Testis (tissue), 3 donors: ENCODE data around the gene TRAPPC10. TPM values are rescaled to one million over a fixed set of nuclear protein-coding genes. Genes with fewer than 3 reads are reported as not detected.
"Not testable (repeated sequence)": the region's sequence is repeated elsewhere in the genome, so short reads cannot be mapped to it uniquely, and the experiment has no call there.

Experiments
- DNase-seq: peaks from one replicate; pipeline ENCODE4 v3.0.0-alpha.2; 2019
- H3K27ac ChIP-seq, 2 donors: fragments of 200-600 bp; sonication (generic); one replicate each; pipeline ENCODE4 v1.5.1; 2019
- H3K27me3 ChIP-seq: fragments of 200-600 bp; sonication (generic); one replicate; pipeline ENCODE4 v1.5.1; 2019
- H3K36me3 ChIP-seq: fragments of 200-600 bp; sonication (generic); one replicate; pipeline ENCODE4 v1.5.1; 2017; ENCODE audit warnings: low read depth; ENCODE audit errors: missing control alignments
- H3K4me1 ChIP-seq: fragments of 200-600 bp; sonication (generic); one replicate; pipeline ENCODE4 v1.5.1; 2019
- H3K4me3 ChIP-seq, 2 donors: fragments of 200-600 bp; sonication (generic); one replicate each; pipeline ENCODE4 v1.5.1; 2017 to 2019
- H3K9me3 ChIP-seq: fragments of 200-600 bp; sonication (generic); one replicate; pipeline ENCODE4 v1.5.1; 2017
- POLR2A ChIP-seq: fragments of 450-650 bp; IDR thresholded peaks from one replicate; pipeline ENCODE4 v1.6.1; 2017; ENCODE audit warnings: antibody characterized with exemption, mild to moderate bottlenecking, moderate library complexity
- WGBS, 2 donors: methylation state at CpG; one replicate each; pipeline ENCODE4 v1.1.5; 2018; 5-methylcytosine and 5-hydroxymethylcytosine counted together
- intact Hi-C: fragments of 100-400 bp; cut with DNase I; formaldehyde crosslinking; loops from one replicate; pipeline ENCODE4 v1.15.1; 2023; ENCODE audit warnings: low total_unique reads
- polyA plus RNA-seq: library from polyadenylated mRNA; stranded (reverse); fragments of 350-450 nt; fragmentation: Illumina TruSeq; extraction: RNeasy Lipid Tissue Mini Kit (QIAGEN cat#74804); gene quantifications from one replicate; pipeline ENCODE4 v1.2.3, GENCODE V29; 2014; ENCODE audit warnings: low read depth, low replicate concordance; ENCODE audit not compliant: insufficient read depth
- total RNA-seq, 2 donors: library from RNA; depleted of rRNA; stranded (reverse); fragments of >200 nt; gene quantifications; one replicate each; pipeline ENCODE4 v1.2.3, GENCODE V29; 2016
- TF ChIP-seq, protein P1 (sequence below), 3 experiments: fragments of 450-650 bp in 2 of 3; fragments of 200-600 bp in 1 of 3; sonication (generic) in 1 of 3; IDR thresholded peaks; one replicate each; pipeline ENCODE4 v1.5.1; 2016 to 2019; ENCODE audit warnings: antibody characterized with exemption in 3 of 3, mild to moderate bottlenecking in 2 of 3, moderate library complexity in 1 of 3

TRAPPC10 gene
- total and polyA plus RNA-seq, 3 donors from 2014 or later = 46.4 to 69.8 (median 58.0) TPM

DNA sequence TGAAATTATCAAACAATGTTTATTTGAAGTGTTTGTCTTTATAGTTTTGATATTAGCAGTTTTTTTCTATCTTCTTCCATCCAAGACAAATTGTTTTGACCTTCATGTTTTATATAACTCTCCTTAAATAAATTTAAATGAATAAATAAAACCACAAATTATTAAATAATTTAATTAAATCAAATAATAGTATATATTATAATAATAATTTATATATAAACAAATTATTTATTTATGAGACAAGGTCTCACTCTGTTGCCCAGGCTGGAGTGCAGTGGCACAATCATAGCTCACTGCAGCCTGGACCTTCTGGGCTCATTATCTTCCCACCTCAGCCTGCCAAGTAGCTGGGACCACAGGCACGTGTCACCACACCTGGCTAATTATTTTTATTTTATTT, 82.7 kb downstream of the TRAPPC10 start:
- WGBS, 2 donors = 80 to 86% methylated on average over 1 of the region's 1 CpG
- H3K27me3 ChIP-seq = no peaks in the 10 kb centered on the region
- H3K4me1 ChIP-seq = no peaks in the 10 kb centered on the region
- H3K9me3 ChIP-seq = no peaks in the 10 kb centered on the region
- H3K36me3 ChIP-seq = no peaks in the 10 kb centered on the region
- TF ChIP-seq, protein P1, sequence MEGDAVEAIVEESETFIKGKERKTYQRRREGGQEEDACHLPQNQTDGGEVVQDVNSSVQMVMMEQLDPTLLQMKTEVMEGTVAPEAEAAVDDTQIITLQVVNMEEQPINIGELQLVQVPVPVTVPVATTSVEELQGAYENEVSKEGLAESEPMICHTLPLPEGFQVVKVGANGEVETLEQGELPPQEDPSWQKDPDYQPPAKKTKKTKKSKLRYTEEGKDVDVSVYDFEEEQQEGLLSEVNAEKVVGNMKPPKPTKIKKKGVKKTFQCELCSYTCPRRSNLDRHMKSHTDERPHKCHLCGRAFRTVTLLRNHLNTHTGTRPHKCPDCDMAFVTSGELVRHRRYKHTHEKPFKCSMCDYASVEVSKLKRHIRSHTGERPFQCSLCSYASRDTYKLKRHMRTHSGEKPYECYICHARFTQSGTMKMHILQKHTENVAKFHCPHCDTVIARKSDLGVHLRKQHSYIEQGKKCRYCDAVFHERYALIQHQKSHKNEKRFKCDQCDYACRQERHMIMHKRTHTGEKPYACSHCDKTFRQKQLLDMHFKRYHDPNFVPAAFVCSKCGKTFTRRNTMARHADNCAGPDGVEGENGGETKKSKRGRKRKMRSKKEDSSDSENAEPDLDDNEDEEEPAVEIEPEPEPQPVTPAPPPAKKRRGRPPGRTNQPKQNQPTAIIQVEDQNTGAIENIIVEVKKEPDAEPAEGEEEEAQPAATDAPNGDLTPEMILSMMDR (IDR thresholded peaks at IDR 0.05) = no peak
- no peak for TF ChIP-seq POLR2A
- peak; percentile 6 for DNase-seq
- H3K4me3 ChIP-seq = no peak overlapping the region
- no peak overlapping the region for H3K27ac ChIP-seq
- intact Hi-C loops = no loop called here

DNA sequence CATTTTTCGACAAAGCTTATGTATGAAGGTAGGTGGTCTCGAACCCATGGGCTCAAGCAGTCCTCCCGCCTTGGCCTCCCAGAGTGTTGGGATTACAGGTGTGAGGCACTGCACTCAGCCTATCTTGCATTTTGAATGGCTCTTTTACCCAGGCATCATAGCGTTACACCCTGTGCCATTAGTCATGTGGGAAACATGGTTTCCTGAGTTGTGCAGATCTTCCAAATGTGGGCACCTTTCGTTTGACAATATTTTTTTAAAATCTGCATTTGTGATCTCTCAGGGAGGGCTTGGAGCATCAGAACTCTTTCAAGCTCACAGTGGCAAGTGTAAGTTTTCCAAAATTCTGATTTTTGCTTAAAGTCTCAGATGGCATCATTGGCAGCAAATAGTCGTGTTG, 86.4 kb downstream of the TRAPPC10 start:
- H3K27ac ChIP-seq, H3K4me1 ChIP-seq, DNase-seq, H3K36me3 ChIP-seq, intact Hi-C loops, H3K9me3 ChIP-seq, H3K4me3 ChIP-seq, H3K27me3 ChIP-seq: not testable (repeated sequence)
- WGBS, 2 donors = no CpG with 5 or more reads among the region's 6 CpGs

DNA sequence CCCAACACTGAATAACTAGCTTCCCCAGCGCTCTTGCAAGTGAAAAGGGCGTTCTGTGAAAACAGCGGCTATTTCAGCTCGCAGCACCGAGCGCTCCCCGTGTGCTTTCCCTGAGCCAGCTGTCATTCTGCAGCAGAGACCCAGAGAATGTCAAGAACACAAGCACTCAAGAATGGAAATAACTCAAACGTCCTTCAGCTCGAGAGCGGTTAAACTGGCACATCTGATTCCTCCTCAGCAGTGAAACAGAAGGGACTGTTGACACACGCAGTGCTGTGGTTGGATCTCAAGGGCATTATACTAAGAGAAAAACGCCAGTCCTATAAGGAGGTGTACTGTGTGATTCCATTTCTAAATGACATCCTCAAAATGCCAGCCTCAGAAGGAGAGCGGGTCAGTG, 86.9 kb downstream of the TRAPPC10 start:
- H3K27ac ChIP-seq, DNase-seq, H3K36me3 ChIP-seq, intact Hi-C loops, H3K9me3 ChIP-seq, H3K4me3 ChIP-seq, H3K4me1 ChIP-seq, H3K27me3 ChIP-seq: not testable (repeated sequence)
- WGBS, 2 donors = no CpG with 5 or more reads among the region's 13 CpGs

GRCh38 chr21:44107026-44107501, 95.0 kb downstream of the TRAPPC10 start, which contains the start of gene PWP2:
PWP2 (plus strand) TSS chr21:44107399; CDS start chr21:44107417, 18 bp downstream.
- H3K36me3 ChIP-seq, intact Hi-C loops, H3K9me3 ChIP-seq, H3K4me1 ChIP-seq, H3K27ac ChIP-seq, H3K27me3 ChIP-seq: not testable (repeated sequence)
- peak; percentile 20 for DNase-seq
- no CpG with 5 or more reads among the region's 66 CpGs for WGBS, 2 donors
- H3K4me3 ChIP-seq = peak within 1 kb of the TSS in 1 of 2 donors; percentile 44

DNA sequence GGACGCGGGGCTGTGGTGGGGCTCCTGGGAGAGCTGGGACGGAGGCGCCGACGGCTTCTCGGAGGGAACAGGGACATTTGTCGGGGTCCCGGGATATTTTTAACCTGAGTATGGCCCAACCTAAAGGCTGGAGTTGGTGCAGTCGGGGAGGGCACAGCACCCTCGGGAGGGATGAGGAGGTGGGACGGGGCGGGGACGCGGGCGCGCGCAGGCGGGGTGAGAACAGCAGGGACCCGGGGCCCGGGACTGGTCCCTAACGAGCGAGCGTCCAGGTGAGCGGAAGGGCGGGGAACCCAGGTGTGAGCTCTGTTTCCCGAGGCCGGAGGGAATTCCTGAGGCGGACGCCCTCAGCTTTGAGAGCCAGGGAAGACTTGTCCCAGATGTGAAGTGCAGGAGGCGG, 95.5 kb downstream of the TRAPPC10 start:
- DNase-seq, H3K27ac ChIP-seq, H3K4me1 ChIP-seq, H3K9me3 ChIP-seq, H3K36me3 ChIP-seq, intact Hi-C loops, H3K27me3 ChIP-seq: not testable (repeated sequence)
- WGBS, 2 donors = no CpG with 5 or more reads among the region's 31 CpGs
- H3K4me3 ChIP-seq = peak overlapping the region in 1 of 2 donors; percentile 44

GRCh38 chr21:44113702-44114371, 101.7 kb downstream of the TRAPPC10 start:
- H3K4me3 ChIP-seq, DNase-seq, H3K9me3 ChIP-seq, H3K36me3 ChIP-seq, H3K27me3 ChIP-seq, H3K27ac ChIP-seq, intact Hi-C loops, H3K4me1 ChIP-seq: not testable (repeated sequence)
- no CpG with 5 or more reads among the region's 33 CpGs for WGBS, 2 donors

- not testable (repeated sequence) for H3K27ac ChIP-seq, DNase-seq
- WGBS, 2 donors = no CpG with 5 or more reads among the region's 10 CpGs
These were observed 110.0 kb downstream of the TRAPPC10 start for GRCh38 chr21:44122131-44122530.

DNA sequence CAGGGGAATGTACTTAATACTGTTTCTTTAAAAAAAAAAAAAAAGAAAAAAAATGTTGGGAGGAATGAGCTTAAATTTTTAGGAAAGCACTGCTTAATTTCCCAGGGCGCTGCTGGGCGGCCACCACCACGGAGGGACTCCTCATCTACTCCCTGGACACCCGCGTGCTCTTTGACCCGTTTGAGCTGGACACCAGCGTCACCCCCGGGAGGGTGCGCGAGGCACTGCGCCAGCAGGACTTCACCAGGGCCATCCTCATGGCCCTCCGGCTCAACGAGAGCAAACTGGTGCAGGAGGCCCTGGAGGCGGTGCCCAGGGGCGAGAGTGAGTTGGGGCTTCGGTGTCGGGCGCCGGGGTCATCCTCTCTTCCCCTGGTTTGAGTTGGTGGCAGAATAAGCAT, 115.7 kb downstream of the TRAPPC10 start:
- H3K36me3 ChIP-seq, H3K27me3 ChIP-seq, H3K9me3 ChIP-seq, intact Hi-C loops, H3K4me1 ChIP-seq, H3K27ac ChIP-seq, H3K4me3 ChIP-seq, DNase-seq: not testable (repeated sequence)
- WGBS, 2 donors = no CpG with 5 or more reads among the region's 19 CpGs

More at GRCh38 chr21:44122131-44122530, 110.0 kb downstream of the TRAPPC10 start:
- intact Hi-C loops, H3K36me3 ChIP-seq, H3K4me1 ChIP-seq, H3K4me3 ChIP-seq, H3K27me3 ChIP-seq, H3K9me3 ChIP-seq: not testable (repeated sequence)

DNA sequence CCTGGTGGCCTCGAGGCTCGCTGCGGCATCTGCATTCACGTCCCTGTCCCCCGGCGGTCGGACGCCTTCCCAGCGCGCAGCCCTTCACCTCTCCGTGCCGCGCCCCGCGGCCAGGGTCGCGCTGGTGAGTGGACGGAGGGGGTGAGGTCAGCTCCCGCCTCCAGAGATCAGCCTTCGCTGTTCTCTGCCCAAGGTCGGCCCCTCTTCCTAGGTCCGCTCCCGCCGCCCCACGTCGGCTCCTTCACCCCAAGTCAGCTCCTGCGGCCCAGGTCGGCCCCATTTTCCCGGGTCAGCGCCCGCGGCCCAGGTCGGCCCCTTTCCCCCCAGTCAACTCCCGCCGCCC, 121.6 kb downstream of the TRAPPC10 start:
- H3K9me3 ChIP-seq, intact Hi-C loops, H3K4me1 ChIP-seq, H3K27me3 ChIP-seq, H3K4me3 ChIP-seq, H3K36me3 ChIP-seq, H3K27ac ChIP-seq, DNase-seq: not testable (repeated sequence)
- WGBS, 2 donors = no CpG with 5 or more reads among the region's 35 CpGs

GRCh38 chr21:44134732-44135131, 122.6 kb downstream of the TRAPPC10 start:
- WGBS, 2 donors = no CpG with 5 or more reads among the region's 8 CpGs
- intact Hi-C loops, H3K4me1 ChIP-seq: not testable (repeated sequence)

DNA sequence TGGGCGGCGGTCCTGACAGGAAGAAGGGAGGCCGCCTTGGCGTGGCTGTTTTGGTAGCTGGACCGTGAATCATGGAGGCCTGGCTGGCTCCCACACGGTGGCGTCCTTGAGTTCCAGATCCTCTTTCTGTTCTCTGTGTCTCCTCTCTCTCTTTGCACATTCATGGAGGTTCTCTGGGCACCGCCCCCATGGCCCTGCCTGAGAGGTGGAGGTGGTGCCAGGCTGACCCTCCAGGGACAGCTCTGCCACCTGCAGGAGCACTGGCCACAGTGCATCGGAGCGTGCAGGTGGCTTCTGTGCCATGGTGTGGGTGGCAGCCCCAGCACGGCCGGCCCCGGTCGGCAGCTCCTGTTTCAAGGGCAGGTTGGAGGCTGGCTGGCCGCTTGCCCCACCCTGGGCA, 125.9 kb downstream of the TRAPPC10 start:
- H3K4me1 ChIP-seq, DNase-seq, H3K27ac ChIP-seq, H3K4me3 ChIP-seq, intact Hi-C loops, H3K27me3 ChIP-seq, H3K9me3 ChIP-seq, H3K36me3 ChIP-seq: not testable (repeated sequence)
- WGBS, 2 donors = no CpG with 5 or more reads among the region's 15 CpGs

More at GRCh38 chr21:44134732-44135131, 122.6 kb downstream of the TRAPPC10 start:
- not testable (repeated sequence) for H3K36me3 ChIP-seq, H3K9me3 ChIP-seq, H3K27me3 ChIP-seq, DNase-seq, H3K27ac ChIP-seq, H3K4me3 ChIP-seq
